Activated CD4-positive, alpha-beta T cell treated with anti-CD3 and anti-CD28 coated beads for 1 hour (primary cell): Measurements from ENCODE around the gene ESYT3.
"Not testable (repeated sequence)": the region's sequence is repeated elsewhere in the genome, so short reads cannot be mapped to it uniquely, and the experiment has no call there.

ENCODE experiments used
- DNase-seq: peaks from one replicate; pipeline ENCODE4 v3.0.0-alpha.2; 2020

ESYT3 gene

GRCh38 chr3:138463724-138464490 is 29.5 kb downstream of the ESYT3 start:
- no peak for DNase-seq

DNA sequence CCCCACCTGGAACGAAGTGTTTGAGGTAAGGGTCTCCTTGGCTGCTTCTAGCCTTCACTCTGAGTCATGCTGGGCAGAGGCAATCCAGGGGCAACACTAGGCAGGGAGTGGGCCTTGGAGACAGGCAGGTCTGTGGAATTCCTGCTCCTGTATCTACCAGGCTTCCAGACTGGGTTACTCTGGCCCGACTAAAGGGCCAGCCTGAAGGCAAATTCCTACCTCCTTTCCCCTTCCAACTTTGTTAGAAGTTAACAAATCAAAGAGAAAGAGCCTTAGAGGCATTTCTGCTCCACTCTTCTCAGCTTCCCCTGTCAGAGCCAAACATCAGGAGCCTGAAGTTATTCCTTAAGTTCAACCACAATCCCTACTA is 30.1 kb downstream of the ESYT3 start:
- no peak for DNase-seq

GRCh38 chr3:138465451-138465850 is 31.0 kb downstream of the ESYT3 start:
- no peak for DNase-seq

GRCh38 chr3:138465925-138466324 is 31.5 kb downstream of the ESYT3 start:
- no peak for DNase-seq

DNA sequence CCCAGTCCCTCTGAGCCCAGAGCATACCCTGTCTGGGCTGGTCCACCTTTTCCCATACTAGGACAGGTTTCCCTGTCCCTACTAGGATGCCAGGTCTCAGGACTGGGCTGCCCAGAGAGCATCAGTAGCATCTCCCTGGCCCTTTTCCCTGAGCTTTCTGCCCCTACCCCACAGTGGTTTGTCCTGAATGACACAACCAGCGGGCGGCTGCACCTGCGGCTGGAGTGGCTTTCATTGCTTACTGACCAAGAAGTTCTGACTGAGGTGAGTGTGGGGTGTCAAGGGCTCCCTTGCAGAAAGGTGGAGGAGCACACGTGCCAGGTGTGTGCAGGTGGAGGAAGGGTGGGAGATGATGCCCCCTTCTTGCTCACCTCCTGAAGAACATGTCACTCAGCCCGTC is 33.5 kb downstream of the ESYT3 start:
- DNase-seq: no peak

DNA sequence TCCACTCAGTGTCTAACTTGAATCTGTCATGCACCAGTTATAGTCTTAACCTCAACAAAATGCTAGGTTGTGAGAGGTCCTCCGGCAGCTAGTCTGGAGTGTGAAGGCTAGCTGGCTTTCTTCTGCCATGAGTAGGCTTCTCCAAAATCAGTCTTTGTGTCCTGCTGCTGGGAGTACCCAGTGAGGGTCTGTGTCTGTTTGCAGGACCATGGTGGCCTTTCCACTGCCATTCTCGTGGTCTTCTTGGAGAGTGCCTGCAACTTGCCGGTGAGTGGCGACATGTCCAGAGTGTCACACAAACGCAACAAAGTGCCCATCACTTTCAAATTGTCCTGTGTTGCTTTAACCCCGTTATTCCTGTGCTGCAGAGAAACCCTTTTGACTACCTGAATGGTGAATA is 34.0 kb downstream of the ESYT3 start:
- DNase-seq: no peak

- no peak for DNase-seq
Observed at GRCh38 chr3:138468886-138469285, 34.5 kb downstream of the ESYT3 start.

- no peak for DNase-seq
Observed at GRCh38 chr3:138469874-138470273, 35.5 kb downstream of the ESYT3 start.

GRCh38 chr3:138470687-138471086 is 36.3 kb downstream of the ESYT3 start:
- no peak for DNase-seq

DNA sequence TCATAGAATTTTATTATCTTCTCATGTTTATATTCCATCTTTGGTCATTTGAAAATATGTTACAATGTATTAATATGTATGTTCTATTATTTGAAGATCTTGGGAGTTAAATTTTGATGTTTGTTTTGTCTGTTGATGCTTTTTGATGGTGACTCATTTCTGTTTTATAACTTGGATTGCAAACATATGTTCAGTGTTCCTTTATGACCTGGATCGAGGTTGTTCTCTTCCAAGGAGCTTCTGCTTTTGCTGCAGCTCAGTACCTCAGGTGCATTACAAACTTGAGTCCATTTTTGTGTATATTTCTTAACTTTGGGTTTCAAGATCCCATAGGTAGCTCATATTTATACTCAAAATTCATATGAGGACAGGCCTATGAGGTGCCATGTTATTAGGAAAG is 37.1 kb downstream of the ESYT3 start:
- no peak for DNase-seq

DNA sequence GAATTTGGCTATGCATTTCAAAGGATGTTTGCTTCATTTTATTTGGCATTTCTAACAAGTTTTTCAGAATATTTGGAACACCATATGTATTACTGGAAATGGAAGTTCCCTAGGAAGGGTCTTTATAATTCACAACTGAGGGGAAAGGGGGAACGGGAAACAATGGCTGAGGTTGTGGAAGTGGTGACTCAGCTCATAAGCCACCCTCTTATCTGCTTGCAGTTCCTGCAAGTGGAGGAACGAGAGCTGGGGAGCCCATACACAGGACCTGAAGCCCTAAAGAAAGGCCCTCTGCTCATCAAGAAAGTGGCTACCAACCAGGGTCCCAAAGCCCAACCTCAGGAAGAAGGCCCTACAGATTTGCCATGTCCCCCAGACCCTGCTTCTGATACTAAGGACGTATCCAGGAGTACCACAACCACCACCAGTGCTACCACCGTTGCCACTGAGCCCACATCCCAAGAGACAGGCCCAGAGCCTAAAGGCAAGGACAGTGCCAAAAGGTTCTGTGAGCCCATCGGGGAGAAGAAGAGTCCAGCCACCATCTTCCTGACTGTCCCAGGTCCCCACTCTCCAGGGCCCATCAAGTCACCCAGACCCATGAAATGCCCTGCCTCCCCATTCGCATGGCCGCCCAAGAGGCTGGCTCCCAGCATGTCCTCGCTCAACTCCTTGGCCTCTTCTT is 37.9 kb downstream of the ESYT3 start:
- no peak for DNase-seq

GRCh38 chr3:138473391-138473790 is 39.0 kb downstream of the ESYT3 start:
- no peak for DNase-seq

DNA sequence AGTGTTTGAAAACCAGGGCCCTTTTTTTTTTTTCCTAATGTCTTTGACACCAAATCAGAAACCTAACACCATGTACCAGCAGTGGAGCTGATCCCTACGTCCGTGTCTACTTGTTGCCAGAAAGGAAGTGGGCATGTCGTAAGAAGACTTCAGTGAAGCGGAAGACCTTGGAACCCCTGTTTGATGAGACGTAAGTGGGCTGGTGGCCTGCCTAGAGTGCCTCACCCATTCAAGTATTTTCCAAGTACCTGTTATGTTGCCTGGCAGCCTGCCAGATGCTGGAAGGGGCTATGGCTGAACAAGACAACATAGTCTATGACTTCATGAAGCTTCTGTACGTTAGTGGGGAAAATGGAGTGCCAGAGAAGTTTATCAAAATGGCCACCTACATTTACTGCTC is 39.7 kb downstream of the ESYT3 start:
- DNase-seq: no peak

DNA sequence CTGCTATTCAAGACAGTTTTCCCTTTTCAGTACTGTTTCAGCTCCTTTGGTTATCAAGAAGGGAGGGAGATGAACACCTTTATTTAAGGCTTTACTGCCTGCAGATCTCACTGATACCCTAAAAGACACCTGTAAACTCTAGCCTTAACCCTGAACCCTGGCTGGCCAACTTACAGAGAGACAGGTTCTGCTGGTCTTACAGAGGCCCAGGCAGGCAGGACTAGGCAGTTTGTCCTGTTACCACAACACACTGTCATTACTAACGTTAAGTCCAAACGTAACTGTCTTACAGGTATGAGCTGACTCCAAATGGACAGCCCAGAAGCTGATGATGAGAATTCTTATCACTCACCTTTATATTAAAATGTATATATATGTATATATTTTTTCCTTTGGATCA is 42.1 kb downstream of the ESYT3 start:
- no peak for DNase-seq

DNA sequence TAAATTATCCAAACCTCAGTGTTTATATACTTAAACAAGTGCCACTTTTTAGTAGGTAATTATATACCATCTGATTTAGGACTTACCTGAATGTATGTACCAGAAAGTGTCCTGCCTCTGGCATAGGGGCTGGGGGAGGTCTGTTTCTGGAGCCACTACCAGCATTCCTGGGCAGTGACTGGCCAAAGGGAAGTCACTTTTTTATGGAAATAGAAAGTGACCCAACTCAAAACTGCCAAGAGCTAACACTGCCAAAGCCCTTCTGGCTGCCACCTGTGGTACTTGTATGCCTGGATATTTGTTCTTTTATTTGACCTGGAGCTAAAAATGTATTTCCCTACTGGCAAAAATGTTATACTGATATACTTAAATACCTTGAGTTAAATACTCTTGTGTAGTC is 42.7 kb downstream of the ESYT3 start:
- no peak for DNase-seq

- DNase-seq: no peak
Observed at GRCh38 chr3:138477801-138478200, 43.4 kb downstream of the ESYT3 start.

DNA sequence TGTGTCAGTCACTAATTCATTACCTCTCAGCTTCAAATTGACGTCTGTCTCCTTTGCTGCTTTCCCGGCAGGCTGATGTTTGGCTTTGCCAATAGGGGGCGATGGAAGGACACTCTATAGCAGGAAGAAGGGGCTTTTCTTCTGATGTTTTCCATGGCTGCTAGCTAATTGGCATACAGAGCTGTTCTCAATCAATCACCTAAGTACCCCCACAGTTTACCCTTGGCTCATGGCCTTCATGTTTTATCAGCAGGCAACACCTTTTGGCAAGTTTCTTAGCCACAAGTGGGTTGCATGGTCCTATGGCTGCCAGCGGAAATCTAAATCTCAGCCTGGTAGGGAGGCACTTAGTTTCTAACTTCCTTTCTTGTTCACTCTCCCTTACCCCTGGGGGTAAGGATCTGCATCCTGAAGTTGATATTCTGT is 45.0 kb downstream of the ESYT3 start:
- no peak for DNase-seq

DNA sequence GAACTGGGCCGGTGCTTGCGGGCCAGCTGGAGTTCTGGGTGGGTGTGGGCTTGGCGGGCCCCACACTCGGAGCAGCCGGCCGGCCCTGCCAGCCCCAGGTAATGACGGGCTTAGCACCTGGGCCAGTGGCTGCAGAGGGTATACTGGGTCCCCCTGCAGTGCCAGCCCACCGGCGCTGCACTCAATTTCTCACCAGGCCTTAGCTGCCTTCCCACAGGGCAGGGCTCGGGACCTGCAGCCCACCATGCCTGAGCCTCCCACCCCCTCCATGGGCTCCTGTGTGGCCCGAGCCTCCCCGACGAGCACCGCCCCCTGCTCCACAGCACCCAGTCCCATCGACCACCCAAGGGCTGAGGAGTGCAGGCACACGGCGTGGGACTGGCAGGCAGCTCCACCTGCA is 50.3 kb downstream of the ESYT3 start:
- not testable (repeated sequence) for DNase-seq

DNA sequence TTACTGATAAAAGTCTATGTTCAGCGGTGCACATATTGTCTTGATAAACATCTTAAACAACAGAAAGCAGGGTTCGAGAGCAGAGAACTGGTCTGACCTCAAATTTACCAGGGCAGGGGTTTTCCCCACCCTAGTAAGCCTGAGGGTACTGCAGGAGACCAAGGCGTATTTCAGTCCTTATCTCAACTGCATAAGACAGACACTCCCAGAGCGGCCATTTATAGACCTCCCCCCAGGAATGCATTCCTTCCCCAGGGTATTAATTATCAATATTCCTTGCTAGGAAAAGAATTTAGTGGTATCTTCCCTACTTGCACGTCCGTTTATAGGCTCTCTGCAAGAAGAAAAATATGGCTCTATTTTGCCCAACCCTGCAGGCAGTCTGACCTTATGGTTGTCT is 52.2 kb downstream of the ESYT3 start:
- DNase-seq: not testable (repeated sequence)

- DNase-seq: no peak
Observed at GRCh38 chr3:138491971-138492370, 57.6 kb downstream of the ESYT3 start.

DNA sequence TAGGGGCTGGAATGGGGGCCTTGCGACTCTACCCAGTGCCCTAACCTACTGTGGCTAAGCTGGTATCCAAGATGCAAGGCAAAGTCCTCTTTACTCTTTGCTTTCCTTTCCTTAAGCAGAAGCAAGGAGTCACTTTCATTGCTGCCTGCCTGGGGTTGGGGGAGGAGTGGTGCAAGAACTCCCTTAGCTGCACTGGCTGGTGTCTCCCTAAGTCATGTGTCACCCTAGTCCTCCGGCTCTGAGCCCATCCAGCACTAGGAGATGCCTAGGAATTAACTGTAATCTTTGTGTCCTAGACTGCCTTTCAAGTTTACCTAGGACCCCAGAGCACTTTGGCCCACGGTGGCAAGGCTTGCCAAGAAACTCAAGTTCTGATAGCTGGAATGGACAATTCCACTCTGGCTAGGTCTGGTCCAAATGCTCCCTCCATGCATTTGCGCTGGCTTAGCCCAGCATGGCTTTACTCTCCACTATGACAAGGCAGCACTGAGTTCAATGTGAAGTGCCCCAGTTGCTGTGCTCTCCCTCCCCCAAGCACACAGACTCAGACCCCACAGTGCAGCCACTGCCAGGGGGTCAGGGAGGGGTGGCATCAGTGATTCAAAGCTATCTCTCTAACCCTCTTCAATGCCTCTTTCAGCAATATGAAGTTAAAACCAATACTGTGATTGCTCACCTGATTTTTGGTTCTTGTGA is 58.7 kb downstream of the ESYT3 start:
- DNase-seq: no peak

DNA sequence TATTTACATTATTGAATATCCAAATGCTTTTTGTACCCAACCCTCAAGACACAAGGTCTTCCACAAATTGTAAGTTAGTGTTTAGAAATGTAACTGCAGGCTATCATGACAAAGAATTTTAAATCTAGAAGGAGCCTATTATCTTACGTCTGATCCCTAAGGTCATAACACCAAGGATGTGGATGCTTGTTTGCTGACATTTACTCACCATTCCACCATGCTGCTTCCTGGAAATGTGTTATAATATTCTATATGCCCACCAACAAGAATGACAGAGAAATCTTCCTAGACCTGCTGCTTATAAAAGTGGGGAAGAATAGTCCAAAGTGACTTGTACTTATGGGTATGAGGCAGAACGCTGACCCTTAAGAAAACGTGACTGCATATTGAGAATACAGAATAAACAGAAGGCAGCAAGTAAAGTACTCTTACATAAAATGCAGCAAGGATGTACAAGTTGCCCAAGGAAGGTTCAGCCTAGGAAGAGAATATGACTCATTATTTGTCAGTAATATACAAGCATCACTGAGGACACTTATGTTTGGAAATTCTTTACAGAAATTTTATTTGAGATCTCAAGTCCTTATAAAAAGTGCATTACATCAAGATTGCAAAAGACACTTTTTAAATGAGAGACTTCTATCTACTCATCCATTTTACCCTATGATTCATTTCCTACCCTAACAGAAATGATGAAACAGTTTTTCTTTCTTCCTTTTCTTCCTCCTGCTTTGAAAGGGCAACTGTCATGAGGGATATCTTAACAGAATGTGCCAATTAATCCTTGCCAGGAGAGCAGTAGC is 59.6 kb downstream of the ESYT3 start:
- no peak for DNase-seq

- DNase-seq: no peak
Observed at GRCh38 chr3:138494607-138494929, 60.2 kb downstream of the ESYT3 start.
